GM12892 (cell line): ENCODE results near the gene PPDPF.

ENCODE experiments used
- POLR2AphosphoS5 ChIP-seq: IDR thresholded peaks from 2 replicates; pipeline ENCODE4 v1.6.1; 2011; ENCODE audit warnings: low read depth, low read length, control low read depth
- TAF1 ChIP-seq: IDR thresholded peaks from 2 replicates; pipeline ENCODE4 v1.6.1; 2011; ENCODE audit warnings: low read depth, mild to moderate bottlenecking, control low read depth, low read length, borderline replicate concordance

DNA sequence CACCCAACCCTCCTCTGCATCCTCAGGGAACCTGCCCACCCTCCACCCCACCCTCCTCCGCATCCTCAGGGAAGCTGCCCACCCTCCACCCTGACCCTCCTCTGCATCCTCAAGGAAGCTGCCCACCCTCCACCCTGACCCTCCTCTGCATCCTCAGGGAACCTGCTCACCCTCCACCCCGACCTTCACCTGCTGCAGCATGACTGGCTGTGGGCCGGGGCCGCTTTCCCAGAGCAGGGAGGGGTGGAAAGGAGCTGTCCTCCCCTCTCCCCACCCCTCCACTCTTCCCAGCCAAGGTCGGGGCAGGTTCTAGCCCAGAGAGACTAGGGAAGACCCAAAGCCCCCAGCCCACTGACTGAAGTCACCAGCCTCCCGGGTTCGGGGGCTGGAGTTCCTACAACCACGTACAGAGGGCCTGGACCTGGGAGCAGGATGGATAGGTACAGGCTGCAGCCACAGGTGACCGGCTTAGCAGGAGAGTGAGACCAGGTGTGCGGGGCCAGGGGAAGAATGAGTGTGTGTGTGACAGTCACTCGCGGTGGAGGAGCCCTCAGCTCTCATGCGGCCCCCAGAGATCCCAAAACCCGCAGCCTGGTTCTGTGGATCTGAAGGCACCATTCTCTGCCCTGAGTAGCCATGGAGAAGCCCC lies 33.3 kb upstream of the PPDPF start:
- no peak for TF ChIP-seq POLR2AphosphoS5
- no peak for TF ChIP-seq TAF1
